ENCODE results near the gene KIF13A. TPM values are rescaled to one million over a fixed set of nuclear protein-coding genes. Genes with fewer than 3 reads are reported as not detected.

KIF13A gene
- total and polyA plus RNA-seq, 9 of the 15 experiments (the other 6 are each of a cell fraction or from before 2014, with no cell fraction given), result 3.6 to 44.3 (median 29.7) TPM

DNA sequence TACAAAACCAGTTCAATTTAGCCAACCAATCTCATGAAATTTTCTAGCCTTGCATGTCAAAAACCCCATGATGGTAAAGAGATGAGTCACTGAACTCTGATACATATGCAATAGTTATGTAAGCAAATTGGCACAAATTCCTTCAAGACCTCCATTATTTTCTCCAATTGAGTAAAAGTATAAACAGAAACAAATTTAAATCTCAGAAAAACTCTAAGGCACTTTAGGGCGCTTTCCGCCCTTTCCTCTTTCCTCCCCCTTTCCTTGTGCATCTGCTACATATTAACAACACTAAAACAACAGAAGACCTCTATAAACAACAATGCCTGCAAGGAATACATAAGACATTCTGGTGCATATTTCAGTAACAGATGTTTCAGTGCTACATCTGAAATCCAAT is 48.5 kb downstream of the KIF13A start (continued):
- TF ChIP-seq, protein P1, sequence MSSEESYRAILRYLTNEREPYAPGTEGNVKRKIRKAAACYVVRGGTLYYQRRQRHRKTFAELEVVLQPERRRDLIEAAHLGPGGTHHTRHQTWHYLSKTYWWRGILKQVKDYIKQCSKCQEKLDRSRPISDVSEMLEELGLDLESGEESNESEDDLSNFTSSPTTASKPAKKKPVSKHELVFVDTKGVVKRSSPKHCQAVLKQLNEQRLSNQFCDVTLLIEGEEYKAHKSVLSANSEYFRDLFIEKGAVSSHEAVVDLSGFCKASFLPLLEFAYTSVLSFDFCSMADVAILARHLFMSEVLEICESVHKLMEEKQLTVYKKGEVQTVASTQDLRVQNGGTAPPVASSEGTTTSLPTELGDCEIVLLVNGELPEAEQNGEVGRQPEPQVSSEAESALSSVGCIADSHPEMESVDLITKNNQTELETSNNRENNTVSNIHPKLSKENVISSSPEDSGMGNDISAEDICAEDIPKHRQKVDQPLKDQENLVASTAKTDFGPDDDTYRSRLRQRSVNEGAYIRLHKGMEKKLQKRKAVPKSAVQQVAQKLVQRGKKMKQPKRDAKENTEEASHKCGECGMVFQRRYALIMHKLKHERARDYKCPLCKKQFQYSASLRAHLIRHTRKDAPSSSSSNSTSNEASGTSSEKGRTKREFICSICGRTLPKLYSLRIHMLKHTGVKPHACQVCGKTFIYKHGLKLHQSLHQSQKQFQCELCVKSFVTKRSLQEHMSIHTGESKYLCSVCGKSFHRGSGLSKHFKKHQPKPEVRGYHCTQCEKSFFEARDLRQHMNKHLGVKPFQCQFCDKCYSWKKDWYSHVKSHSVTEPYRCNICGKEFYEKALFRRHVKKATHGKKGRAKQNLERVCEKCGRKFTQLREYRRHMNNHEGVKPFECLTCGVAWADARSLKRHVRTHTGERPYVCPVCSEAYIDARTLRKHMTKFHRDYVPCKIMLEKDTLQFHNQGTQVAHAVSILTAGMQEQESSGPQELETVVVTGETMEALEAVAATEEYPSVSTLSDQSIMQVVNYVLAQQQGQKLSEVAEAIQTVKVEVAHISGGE (CRISPR knock-in tag; IDR thresholded peaks at IDR 0.05), result no peak
- TF ChIP-seq ARID3B (CRISPR knock-in tag; IDR thresholded peaks at IDR 0.05; ENCODE audit: borderline replicate concordance), result no peak
- no peak for TF ChIP-seq ZNF408 (CRISPR knock-in tag; IDR thresholded peaks at IDR 0.05; ENCODE audit: low read depth)
- TF ChIP-seq JUND (IDR thresholded peaks at IDR 0.05; ENCODE audit: borderline replicate concordance, low read depth, low read length), result no peak
- peak; percentile 20; the same call in 1 of the 3 replicates for TF ChIP-seq JUND (tag; IDR thresholded peaks at IDR 0.05; ENCODE audit: borderline replicate concordance, low read depth, low read length)
- no peak for TF ChIP-seq CBFA2T2 (conservative IDR thresholded peaks at IDR 0.05)
- no peak for TF ChIP-seq ZNF347 (CRISPR knock-in tag; IDR thresholded peaks at IDR 0.05; ENCODE audit: low read depth)
- TF ChIP-seq TBP (optimal IDR thresholded peaks at IDR 0.05; ENCODE audit: low read depth, low read length), result no peak
- TF ChIP-seq ZNF57 (CRISPR knock-in tag; IDR thresholded peaks at IDR 0.05), result no peak
- no peak for TF ChIP-seq FOSL1 (tag; conservative IDR thresholded peaks at IDR 0.05)
